WERI-Rb-1 (cell line): Measurements from ENCODE around the gene TMPRSS9.

Source experiments
- DNase-seq: peaks from one replicate; pipeline ENCODE4 v3.0.0-alpha.2; 2020
- H3K27ac ChIP-seq: fragments of 250-450 bp; sonication (Bioruptor Pico); 2 replicates; pipeline ENCODE4 v1.5.1; 2020; ENCODE audit warnings: mild to moderate bottlenecking, moderate library complexity
- H3K27me3 ChIP-seq: fragments of 250-450 bp; sonication (Bioruptor Pico); 2 replicates; pipeline ENCODE4 v1.5.1; 2021; ENCODE audit warnings: mild to moderate bottlenecking, low read depth, moderate library complexity; ENCODE audit not compliant: insufficient read depth, severe bottlenecking
- H3K36me3 ChIP-seq: fragments of 250-450 bp; sonication (Bioruptor Pico); 2 replicates; pipeline ENCODE4 v1.5.1; 2020; ENCODE audit warnings: mild to moderate bottlenecking, moderate library complexity
- H3K4me3 ChIP-seq: 2 replicates; pipeline ENCODE4 v1.5.1; 2011; ENCODE audit warnings: low read depth, mild to moderate bottlenecking, control low read depth, low read length
- H3K9me3 ChIP-seq: fragments of 250-450 bp; sonication (Bioruptor Pico); 2 replicates; pipeline ENCODE4 v1.5.1; 2021; ENCODE audit warnings: mild to moderate bottlenecking, moderate library complexity; ENCODE audit not compliant: severe bottlenecking
- TF ChIP-seq, protein P1 (sequence below): IDR thresholded peaks from 2 replicates; pipeline ENCODE4 v1.5.1; 2011; ENCODE audit warnings: low read depth, mild to moderate bottlenecking, control low read depth, inconsistent platforms, low read length

Gene TMPRSS9

DNA sequence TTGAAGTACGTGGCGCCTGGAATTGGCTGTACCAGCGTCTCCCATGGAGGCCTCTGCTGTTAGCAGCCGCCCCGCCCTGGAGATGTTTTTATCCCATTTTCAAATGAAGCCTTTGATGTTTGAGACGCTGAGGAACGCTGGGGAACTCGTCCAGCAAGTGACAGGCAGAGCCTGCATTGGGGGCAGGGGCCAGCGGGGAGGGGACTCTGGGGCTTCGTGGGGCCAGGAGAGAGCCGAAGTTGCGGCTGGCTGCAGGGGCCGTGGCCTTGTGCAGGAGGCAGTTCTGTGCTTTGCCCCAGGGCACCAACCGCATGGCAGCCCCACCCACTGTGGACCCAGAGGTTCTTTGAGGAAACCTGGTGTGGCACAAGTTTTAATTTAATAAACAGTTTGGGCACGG is 18.1 kb upstream of the TMPRSS9 start:
- H3K4me3 ChIP-seq = no peak overlapping the region
- no peaks in the 10 kb centered on the region for H3K9me3 ChIP-seq
- no peak for DNase-seq
- H3K27me3 ChIP-seq = no peaks in the 10 kb centered on the region
- TF ChIP-seq, protein P1, sequence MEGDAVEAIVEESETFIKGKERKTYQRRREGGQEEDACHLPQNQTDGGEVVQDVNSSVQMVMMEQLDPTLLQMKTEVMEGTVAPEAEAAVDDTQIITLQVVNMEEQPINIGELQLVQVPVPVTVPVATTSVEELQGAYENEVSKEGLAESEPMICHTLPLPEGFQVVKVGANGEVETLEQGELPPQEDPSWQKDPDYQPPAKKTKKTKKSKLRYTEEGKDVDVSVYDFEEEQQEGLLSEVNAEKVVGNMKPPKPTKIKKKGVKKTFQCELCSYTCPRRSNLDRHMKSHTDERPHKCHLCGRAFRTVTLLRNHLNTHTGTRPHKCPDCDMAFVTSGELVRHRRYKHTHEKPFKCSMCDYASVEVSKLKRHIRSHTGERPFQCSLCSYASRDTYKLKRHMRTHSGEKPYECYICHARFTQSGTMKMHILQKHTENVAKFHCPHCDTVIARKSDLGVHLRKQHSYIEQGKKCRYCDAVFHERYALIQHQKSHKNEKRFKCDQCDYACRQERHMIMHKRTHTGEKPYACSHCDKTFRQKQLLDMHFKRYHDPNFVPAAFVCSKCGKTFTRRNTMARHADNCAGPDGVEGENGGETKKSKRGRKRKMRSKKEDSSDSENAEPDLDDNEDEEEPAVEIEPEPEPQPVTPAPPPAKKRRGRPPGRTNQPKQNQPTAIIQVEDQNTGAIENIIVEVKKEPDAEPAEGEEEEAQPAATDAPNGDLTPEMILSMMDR = no peak
- H3K36me3 ChIP-seq = peaks cover 37% of the 10 kb centered on the region
- H3K27ac ChIP-seq = no peak overlapping the region

DNA sequence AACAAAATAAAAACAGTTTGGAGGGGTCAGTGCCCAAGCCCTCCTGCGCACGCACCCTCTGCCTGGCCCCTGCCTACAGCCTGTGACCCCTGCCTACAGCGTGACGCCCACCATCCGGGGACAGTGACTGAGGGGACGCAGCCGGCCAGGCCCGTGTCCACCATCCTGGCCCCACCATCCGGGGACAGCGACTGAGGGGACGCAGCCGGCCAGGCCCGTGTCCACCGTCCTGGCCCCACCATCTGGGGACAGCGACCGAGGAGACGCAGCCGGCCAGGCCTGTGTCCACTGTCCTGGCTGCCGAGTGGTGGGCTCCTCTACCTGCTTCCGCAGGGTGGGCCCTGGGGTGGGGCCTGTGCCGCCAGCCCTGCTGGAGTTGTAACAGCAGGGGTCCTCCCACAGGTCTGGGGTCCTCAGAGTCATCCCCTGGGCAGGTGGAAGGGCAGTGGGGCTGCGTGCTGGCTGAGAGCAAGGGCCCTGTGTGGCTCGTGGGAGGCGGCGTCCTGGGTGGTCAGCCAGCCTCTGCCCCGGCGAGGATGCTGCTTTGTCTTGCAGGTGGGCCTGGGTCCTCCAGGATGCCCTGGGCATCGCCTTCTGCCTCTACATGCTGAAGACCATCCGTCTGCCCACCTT is 17.3 kb upstream of the TMPRSS9 start:
- H3K27me3 ChIP-seq = no peaks in the 10 kb centered on the region
- no peak for DNase-seq
- H3K27ac ChIP-seq = no peak overlapping the region
- TF ChIP-seq, protein P1 = no peak
- H3K36me3 ChIP-seq = peaks cover 30% of the 10 kb centered on the region
- no peaks in the 10 kb centered on the region for H3K9me3 ChIP-seq
- H3K4me3 ChIP-seq = no peak overlapping the region

DNA sequence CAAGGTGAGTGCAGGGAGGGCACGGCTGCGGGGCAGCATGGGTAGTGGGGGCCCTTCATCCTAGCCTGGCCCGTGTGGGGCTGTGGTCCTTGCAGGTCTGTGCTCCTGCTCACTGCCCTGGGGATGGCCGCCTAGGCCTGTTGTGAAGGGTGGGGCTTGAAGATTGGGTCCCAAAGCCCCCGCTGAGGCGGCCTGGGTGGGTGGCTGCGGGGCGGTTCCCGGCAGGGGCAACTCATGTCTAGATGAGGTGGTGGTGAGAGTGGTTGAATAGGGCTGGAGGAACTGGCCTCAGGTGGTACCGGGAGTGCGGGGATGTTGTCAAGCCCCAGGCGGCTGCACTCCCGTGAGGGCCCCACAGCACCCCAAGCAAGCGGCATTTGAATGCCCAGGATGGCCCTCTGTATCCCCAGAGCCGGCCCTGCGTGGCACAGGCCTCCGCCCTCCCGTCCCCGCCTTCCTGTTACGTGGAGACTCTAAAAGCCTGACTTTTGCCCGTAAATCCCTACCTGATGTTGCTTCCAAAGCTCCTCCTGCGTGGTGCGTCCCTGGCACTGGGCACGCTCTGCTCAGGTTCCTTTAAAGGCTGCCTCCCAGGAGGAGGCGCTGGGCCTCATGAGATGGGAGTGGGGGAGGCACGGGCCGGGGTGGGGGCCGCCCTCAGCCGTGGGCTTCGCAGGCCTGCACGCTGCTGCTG is 16.6 kb upstream of the TMPRSS9 start:
- Histone ChIP-seq H3K36me3 (peaks cover 30% of the 10 kb centered on the region), H3K4me3 (no peak overlapping the region), H3K9me3 (no peaks in the 10 kb centered on the region), H3K27ac (no peak overlapping the region), H3K27me3 (no peaks in the 10 kb centered on the region)
- TF ChIP-seq, protein P1 = no peak
- DNase-seq = no peak

DNA sequence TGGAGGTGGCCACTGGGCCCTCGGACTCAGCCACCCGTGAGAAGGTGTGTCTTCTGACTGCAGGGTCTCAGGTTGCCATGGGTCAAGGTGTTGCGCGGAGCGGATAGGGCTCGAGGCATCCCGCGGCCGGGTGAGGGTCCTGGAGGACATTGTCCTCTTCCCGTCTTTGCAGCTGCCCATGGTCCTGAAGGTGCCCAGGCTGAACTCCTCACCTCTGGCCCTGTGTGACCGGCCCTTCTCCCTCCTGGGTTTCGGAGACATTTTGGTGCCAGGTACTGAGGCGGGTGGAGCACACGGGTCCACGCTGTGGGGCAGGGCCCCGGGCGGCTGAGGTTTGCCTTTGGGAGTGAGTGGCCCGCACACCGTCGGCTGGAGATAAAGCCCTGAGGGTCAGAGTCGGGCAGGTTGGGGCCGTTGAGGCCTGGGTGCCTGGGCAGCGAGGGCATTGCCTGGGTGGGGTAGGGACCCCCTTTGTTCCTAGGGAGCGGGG is 15.6 kb upstream of the TMPRSS9 start:
- H3K27me3 ChIP-seq = no peaks in the 10 kb centered on the region
- no peak overlapping the region for H3K27ac ChIP-seq
- DNase-seq = no peak
- no peaks in the 10 kb centered on the region for H3K9me3 ChIP-seq
- no peak overlapping the region for H3K4me3 ChIP-seq
- TF ChIP-seq, protein P1 = no peak
- peaks cover 25% of the 10 kb centered on the region for H3K36me3 ChIP-seq

DNA sequence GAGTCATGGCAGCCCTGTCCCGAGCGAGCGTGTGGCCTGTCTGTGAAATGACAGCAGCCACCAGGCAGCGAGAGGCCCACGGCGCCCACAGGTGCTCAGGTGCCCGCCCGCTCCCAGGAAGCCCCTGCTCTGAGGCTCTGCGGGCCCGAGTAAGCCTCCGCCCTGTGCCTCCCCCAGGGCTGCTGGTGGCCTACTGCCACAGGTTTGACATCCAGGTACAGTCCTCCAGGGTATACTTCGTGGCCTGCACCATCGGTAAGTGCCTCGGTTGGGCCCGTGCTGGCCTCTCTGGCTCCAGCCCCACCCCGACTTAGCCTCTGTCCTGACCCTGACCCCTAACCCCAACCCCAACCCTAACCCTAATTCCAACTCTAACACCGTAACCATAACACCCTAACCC is 15.0 kb upstream of the TMPRSS9 start:
- TF ChIP-seq, protein P1 = no peak
- Histone ChIP-seq H3K9me3 (no peaks in the 10 kb centered on the region), H3K27ac (no peak overlapping the region), H3K4me3 (no peak overlapping the region), H3K36me3 (peaks cover 19% of the 10 kb centered on the region), H3K27me3 (no peaks in the 10 kb centered on the region)
- no peak for DNase-seq
